HCT116 (cell line): Measurements from ENCODE around the gene GSDMA. TPM values are rescaled to one million over a fixed set of nuclear protein-coding genes. Genes with fewer than 3 reads are reported as not detected.
A peak's percentile ranks its signal among the peaks of the same experiment; 100 is the strongest.

ENCODE experiments used
- ATAC-seq: fragments of 200-7000 bp; cut with Tn5 transposase; 2 replicates; pipeline ENCODE4 v1.9.1; 2020; ENCODE audit warnings: mild to moderate bottlenecking, moderate library complexity
- BruUV-seq: library from RNA; stranded (reverse); fragments of 400-500 nt; replicated peaks from 2 replicates; lab custom pipeline; 2021; lab: Mats Ljungman, UMichigan
- CTCF ChIA-PET: fragments of 300-600 bp; sonication (Branson Sonifier 250); formaldehyde crosslinking; loops from one replicate; lab custom pipeline; 2021; ENCODE audit warnings: antibody characterized with exemption; lab: Charles Lee
- POLR2A ChIA-PET: fragments of 300-600, 350-600 bp; sonication (Branson Sonifier 250); formaldehyde crosslinking; loops from one replicate; lab custom pipeline; 2021; ENCODE audit warnings: antibody characterized with exemption; lab: Charles Lee
- RAD21 ChIA-PET, 2 experiments: fragments of 300-600 bp; sonication (Branson Sonifier 250); formaldehyde crosslinking; loops; one replicate each; lab custom pipeline; 2023; ENCODE audit warnings: low total read pairs in 2 of 2; ENCODE audit not compliant: uncharacterized antibody in 2 of 2, unreplicated experiment in 2 of 2, low non-redundant PET in 1 of 2; lab: Charles Lee
- DNase-seq: peaks from one replicate; pipeline ENCODE4 v3.0.0-alpha.2; 2010; ENCODE audit warnings: low read depth, low spot score
- H2AFZ ChIP-seq: fragments of 200-600 bp; shearing (Covaris generic), sonication (generic); 2 replicates; pipeline ENCODE4 v1.6.1; 2017; ENCODE audit warnings: low read depth, mixed run types, mixed read lengths, antibody characterized with exemption, low read length; ENCODE audit not compliant: poor library complexity, severe bottlenecking
- H3K27ac ChIP-seq: 2 replicates; pipeline ENCODE4 v1.5.1; 2012; ENCODE audit warnings: low read depth, low read length
- H3K27me3 ChIP-seq: fragments of 200-600 bp; sonication (generic); 2 replicates; pipeline ENCODE4 v1.6.1; 2016; ENCODE audit warnings: mixed run types, low read length, mixed read lengths; ENCODE audit not compliant: insufficient read depth
- H3K36me3 ChIP-seq, 2 experiments: fragments of 200-500 bp in 1 of 2; fragments of 200-600 bp in 1 of 2; sonication (Bioruptor generic) in 1 of 2; sonication (generic) in 1 of 2; 2 replicates each; pipeline versions ENCODE4 v1.5.1 to v1.6.1; 2014 to 2016; ENCODE audit warnings: low read length in 2 of 2, inconsistent platforms in 1 of 2, mixed read lengths in 1 of 2, mixed run types in 1 of 2; ENCODE audit not compliant: insufficient read depth in 2 of 2, control insufficient read depth in 1 of 2
- H3K4me1 ChIP-seq, 2 experiments: fragments of 200-600 bp in 1 of 2; sonication (generic) in 1 of 2; 2 replicates each; pipeline versions ENCODE4 v1.5.1 to v1.6.1; 2012 to 2017; ENCODE audit warnings: low read length in 2 of 2, inconsistent platforms in 1 of 2, mild to moderate bottlenecking in 1 of 2, mixed read lengths in 1 of 2, mixed run types in 1 of 2, moderate library complexity in 1 of 2; ENCODE audit not compliant: insufficient read depth in 2 of 2, control insufficient read depth in 1 of 2
- H3K4me2 ChIP-seq: fragments of 200-600 bp; sonication (generic); 2 replicates; pipeline ENCODE4 v1.6.1; 2017; ENCODE audit warnings: mixed run types, low read length, mixed read lengths
- H3K4me3 ChIP-seq, 2 experiments: fragments of 200-600 bp in 1 of 2; sonication (generic) in 1 of 2; replicated peaks in 1 of 2; 2 replicates each; pipeline ENCODE4 v1.5.1; 2011 to 2016; ENCODE audit warnings: low read length in 2 of 2, control low read depth in 1 of 2, low read depth in 1 of 2, mild to moderate bottlenecking in 1 of 2, mixed read lengths in 1 of 2, mixed run types in 1 of 2
- H3K79me2 ChIP-seq: fragments of 200-600 bp; sonication (generic); 2 replicates; pipeline ENCODE4 v1.6.1; 2017; ENCODE audit warnings: mild to moderate bottlenecking, mixed run types, low read length, moderate library complexity, mixed read lengths; ENCODE audit not compliant: insufficient read depth
- H3K9ac ChIP-seq: fragments of 200-600 bp; sonication (generic); 2 replicates; pipeline ENCODE4 v1.6.1; 2016; ENCODE audit warnings: low read length, mixed read lengths
- H3K9me2 ChIP-seq: fragments of 200-600 bp; sonication (generic), shearing (Covaris generic); 2 replicates; pipeline ENCODE4 v1.6.1; 2017; ENCODE audit warnings: mixed run types, mild to moderate bottlenecking, moderate library complexity; ENCODE audit not compliant: insufficient read depth
- H3K9me3 ChIP-seq, 2 experiments: fragments of 200-500 bp in 1 of 2; fragments of 200-600 bp in 1 of 2; sonication (Bioruptor generic) in 1 of 2; sonication (generic) in 1 of 2; 2 replicates each; pipeline ENCODE4 v1.6.1; 2014 to 2017; ENCODE audit warnings: low read length in 2 of 2, mixed read lengths in 2 of 2, inconsistent platforms in 1 of 2, low read depth in 1 of 2, mild to moderate bottlenecking in 1 of 2, mixed run types in 1 of 2, moderate library complexity in 1 of 2; ENCODE audit not compliant: control insufficient read depth in 1 of 2, insufficient read depth in 1 of 2
- H4K20me1 ChIP-seq: fragments of 200-600 bp; sonication (generic), shearing (Covaris generic); 2 replicates; pipeline ENCODE4 v1.6.1; 2017; ENCODE audit warnings: mixed run types, mild to moderate bottlenecking, moderate library complexity; ENCODE audit not compliant: insufficient read depth
- EZH2phosphoT487 ChIP-seq: fragments of 200-600 bp; IDR thresholded peaks from 2 replicates; pipeline ENCODE4 v1.6.1; 2018; ENCODE audit warnings: antibody characterized with exemption, borderline replicate concordance
- POLR2A ChIP-seq: IDR thresholded peaks from 2 replicates; pipeline ENCODE4 v1.7.0; 2011; ENCODE audit warnings: borderline replicate concordance; ENCODE audit not compliant: insufficient read depth, insufficient read length; ENCODE audit errors: extremely low read depth
- RAD21 ChIP-seq: IDR thresholded peaks from 2 replicates; pipeline ENCODE4 v1.6.1; 2012; ENCODE audit warnings: low read depth, mild to moderate bottlenecking
- SP1 ChIP-seq: IDR thresholded peaks from 2 replicates; pipeline ENCODE4 v1.6.1; 2012; ENCODE audit warnings: low read depth
- intact Hi-C: fragments of 100-400 bp; cut with micrococcal nuclease; formaldehyde crosslinking; loops from 2 replicates; pipeline ENCODE4 v1.10.0; 2022
- total RNA-seq: library from RNA; stranded (reverse); gene quantifications from one replicate; pipeline ENCODE4 v1.2.1, GENCODE V29; 2021; ENCODE audit not compliant: unreplicated experiment
- TF ChIP-seq, protein P1 (sequence below), 3 experiments: fragments of 200-600 bp in 1 of 3; sonication (generic) in 1 of 3; IDR thresholded peaks in 2 of 3; conservative IDR thresholded peaks in 1 of 3; 2 replicates each; pipeline ENCODE4 v1.5.1; 2012 to 2017; ENCODE audit warnings: low read depth in 2 of 3, low read length in 2 of 3, antibody characterized with exemption in 1 of 3, borderline replicate concordance in 1 of 3, control low read depth in 1 of 3, mild to moderate bottlenecking in 1 of 3, mixed read lengths in 1 of 3, mixed run types in 1 of 3, moderate library complexity in 1 of 3; ENCODE audit not compliant: insufficient read depth in 1 of 3
- TF ChIP-seq, protein P2 (sequence below): IDR thresholded peaks from 2 replicates; pipeline ENCODE4 v1.6.1; 2012; ENCODE audit warnings: low read depth

Gene GSDMA
- total RNA-seq, 1 experiment from 2014 or later = not detected

DNA sequence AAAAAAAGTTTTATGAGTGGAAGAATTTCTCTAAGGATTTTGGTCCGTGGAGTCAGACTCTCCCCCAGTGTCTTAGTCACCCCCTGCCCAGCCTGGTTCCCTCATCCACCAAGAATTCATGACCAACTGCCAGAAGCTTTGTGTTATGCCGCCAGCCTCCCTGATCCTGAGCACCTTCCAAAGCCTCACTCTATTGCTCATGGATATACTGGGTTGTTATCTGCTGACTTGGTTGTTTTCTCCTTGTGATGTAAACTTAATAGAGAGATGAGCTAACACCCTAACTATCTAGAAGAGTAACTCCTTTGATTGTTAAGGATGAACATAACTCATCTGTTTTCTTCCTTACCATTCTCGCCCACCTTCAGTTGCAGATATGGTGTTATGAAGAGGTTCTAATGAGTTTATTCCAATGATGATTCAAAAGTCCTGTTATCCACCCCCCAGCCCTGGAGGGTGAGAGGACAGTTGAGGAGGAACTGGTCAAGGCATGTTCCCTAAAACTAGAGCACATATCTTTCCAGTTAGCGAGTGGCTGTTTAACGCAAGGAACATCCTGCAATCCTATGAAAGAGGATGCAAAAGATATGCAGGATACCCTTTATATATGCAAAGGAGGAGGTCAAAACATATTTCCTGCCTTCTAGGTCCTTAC, 16.3 kb downstream of the GSDMA start:
- DNase-seq (no peak), ATAC-seq (no peak)
- BruUV-seq = no TSS peak
- Histone ChIP-seq H3K4me1 (peaks cover 13 to 25% of the 10 kb centered on the region in 2 experiments; a peak in 3 of 4 replicates), H3K9me2 (no peaks in the 10 kb centered on the region), H2AFZ (peak overlapping the region; percentile 5), H3K9me3 (no peaks in the 10 kb centered on the region), H3K27ac (no peak overlapping the region), H3K27me3 (no peaks in the 10 kb centered on the region), H3K36me3 (peaks cover 0 to 5% of the 10 kb centered on the region in 2 experiments; a peak in 1 of 4 replicates), H3K4me3 (peak overlapping the region in 1 of 2 experiments; percentile 52; a peak in 1 of 4 replicates), H4K20me1 (peaks cover 15% of the 10 kb centered on the region; the same call in 1 of the 2 replicates), H3K9ac (0 out of 2 replicates have a peak overlapping the region, but pooled peaks have one; percentile 98), H3K4me2 (peak overlapping the region; percentile 96), H3K79me2 (peaks cover 34% of the 10 kb centered on the region)
- POLR2A ChIA-PET = no interaction called here
- TF ChIP-seq SP1 = no peak
- intact Hi-C loops = no loop called here
- CTCF ChIA-PET = interaction anchor here (0.8 kb wide), 1 partner anchor 106 kb away, joined by 5 read pairs; no protein-coding TSS in a partner anchor
- RAD21 ChIA-PET = no interaction called here

DNA sequence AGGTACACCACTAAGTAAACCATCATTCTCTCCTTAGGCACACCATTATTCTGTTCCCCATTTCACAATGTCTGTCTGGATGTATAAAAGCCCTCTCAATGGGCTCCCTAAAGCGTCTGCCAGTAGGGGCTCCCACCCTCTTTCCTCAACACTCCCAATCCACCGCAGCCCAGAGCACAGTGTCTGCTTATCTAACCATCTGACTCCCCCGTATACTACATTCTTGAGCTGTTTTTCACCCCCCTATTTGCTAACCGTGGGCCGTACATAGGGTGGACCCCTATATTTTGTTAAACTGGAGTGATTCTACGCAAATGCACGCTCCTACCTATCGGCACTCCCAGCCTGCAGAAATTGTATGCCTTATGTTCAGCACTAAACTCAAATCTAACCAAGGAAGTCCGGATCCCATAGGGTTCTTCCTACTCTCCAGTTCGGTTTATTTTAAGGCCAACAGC, 17.1 kb downstream of the GSDMA start:
- no peaks in the 10 kb centered on the region for H3K27me3 ChIP-seq
- POLR2A ChIA-PET = interaction anchor here (0.7 to 1.1 kb wide), 5 partner anchors 15 to 119 kb away, joined by 3 to 6 read pairs (median 4); no protein-coding TSS in a partner anchor
- RAD21 ChIA-PET = interaction anchor here (1.0 to 1.1 kb wide), 2 partner anchors 21 to 53 kb away, joined by 3 to 5 read pairs; partner anchors contain the start of genes LRRC3C (in 1 of the 2) and ORMDL3 (in 1 of the 2)
- TF ChIP-seq, protein P1, sequence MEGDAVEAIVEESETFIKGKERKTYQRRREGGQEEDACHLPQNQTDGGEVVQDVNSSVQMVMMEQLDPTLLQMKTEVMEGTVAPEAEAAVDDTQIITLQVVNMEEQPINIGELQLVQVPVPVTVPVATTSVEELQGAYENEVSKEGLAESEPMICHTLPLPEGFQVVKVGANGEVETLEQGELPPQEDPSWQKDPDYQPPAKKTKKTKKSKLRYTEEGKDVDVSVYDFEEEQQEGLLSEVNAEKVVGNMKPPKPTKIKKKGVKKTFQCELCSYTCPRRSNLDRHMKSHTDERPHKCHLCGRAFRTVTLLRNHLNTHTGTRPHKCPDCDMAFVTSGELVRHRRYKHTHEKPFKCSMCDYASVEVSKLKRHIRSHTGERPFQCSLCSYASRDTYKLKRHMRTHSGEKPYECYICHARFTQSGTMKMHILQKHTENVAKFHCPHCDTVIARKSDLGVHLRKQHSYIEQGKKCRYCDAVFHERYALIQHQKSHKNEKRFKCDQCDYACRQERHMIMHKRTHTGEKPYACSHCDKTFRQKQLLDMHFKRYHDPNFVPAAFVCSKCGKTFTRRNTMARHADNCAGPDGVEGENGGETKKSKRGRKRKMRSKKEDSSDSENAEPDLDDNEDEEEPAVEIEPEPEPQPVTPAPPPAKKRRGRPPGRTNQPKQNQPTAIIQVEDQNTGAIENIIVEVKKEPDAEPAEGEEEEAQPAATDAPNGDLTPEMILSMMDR (IDR thresholded peaks at IDR 0.05 in 2 of 3, conservative IDR thresholded peaks at IDR 0.05 in 1 of 3; ENCODE audit: borderline replicate concordance in 1 of 3, insufficient read depth in 1 of 3, low read depth in 2 of 3, low read length in 2 of 3) = 0 out of 6 replicates have a peak, but pooled peaks of 1 of the 3 experiments have one; percentile 17
- peak; percentile 58 for TF ChIP-seq POLR2A
- TF ChIP-seq EZH2phosphoT487 = no peak
- TF ChIP-seq, protein P2, sequence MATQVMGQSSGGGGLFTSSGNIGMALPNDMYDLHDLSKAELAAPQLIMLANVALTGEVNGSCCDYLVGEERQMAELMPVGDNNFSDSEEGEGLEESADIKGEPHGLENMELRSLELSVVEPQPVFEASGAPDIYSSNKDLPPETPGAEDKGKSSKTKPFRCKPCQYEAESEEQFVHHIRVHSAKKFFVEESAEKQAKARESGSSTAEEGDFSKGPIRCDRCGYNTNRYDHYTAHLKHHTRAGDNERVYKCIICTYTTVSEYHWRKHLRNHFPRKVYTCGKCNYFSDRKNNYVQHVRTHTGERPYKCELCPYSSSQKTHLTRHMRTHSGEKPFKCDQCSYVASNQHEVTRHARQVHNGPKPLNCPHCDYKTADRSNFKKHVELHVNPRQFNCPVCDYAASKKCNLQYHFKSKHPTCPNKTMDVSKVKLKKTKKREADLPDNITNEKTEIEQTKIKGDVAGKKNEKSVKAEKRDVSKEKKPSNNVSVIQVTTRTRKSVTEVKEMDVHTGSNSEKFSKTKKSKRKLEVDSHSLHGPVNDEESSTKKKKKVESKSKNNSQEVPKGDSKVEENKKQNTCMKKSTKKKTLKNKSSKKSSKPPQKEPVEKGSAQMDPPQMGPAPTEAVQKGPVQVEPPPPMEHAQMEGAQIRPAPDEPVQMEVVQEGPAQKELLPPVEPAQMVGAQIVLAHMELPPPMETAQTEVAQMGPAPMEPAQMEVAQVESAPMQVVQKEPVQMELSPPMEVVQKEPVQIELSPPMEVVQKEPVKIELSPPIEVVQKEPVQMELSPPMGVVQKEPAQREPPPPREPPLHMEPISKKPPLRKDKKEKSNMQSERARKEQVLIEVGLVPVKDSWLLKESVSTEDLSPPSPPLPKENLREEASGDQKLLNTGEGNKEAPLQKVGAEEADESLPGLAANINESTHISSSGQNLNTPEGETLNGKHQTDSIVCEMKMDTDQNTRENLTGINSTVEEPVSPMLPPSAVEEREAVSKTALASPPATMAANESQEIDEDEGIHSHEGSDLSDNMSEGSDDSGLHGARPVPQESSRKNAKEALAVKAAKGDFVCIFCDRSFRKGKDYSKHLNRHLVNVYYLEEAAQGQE = no peak
- TF ChIP-seq RAD21 = no peak
- TF ChIP-seq, all 23 proteins: peak for 2
- Histone ChIP-seq H3K9me2 (no peaks in the 10 kb centered on the region), H3K36me3 (peaks cover 8 to 13% of the 10 kb centered on the region in 2 experiments; a peak in 3 of 4 replicates), H4K20me1 (peaks cover 15% of the 10 kb centered on the region; the same call in 1 of the 2 replicates), H3K9me3 (no peaks in the 10 kb centered on the region), H2AFZ (peak overlapping the region; percentile 83), H3K4me3 (peak overlapping the region; percentile 52 to 100), H3K27ac (peak overlapping the region; percentile 47), H3K79me2 (peaks cover 41% of the 10 kb centered on the region), H3K4me1 (peaks cover 13 to 25% of the 10 kb centered on the region in 2 experiments; a peak in 3 of 4 replicates), H3K4me2 (peak overlapping the region; percentile 96), H3K9ac (peak overlapping the region; percentile 98)
- CTCF ChIA-PET = interaction anchor here (0.6 to 1.4 kb wide), 11 partner anchors 11 to 748 kb away, joined by 3 to 15 read pairs (median 4); no protein-coding TSS in a partner anchor
- ATAC-seq (peak; percentile 46), DNase-seq (no peak)
- no TSS peak for BruUV-seq
- intact Hi-C loops = loop anchor here (1.0 to 5.0 kb wide), 4 partner anchors 27 to 358 kb away; no protein-coding TSS in a partner anchor
